ENCODE results near the gene APCDD1. TPM values are rescaled to one million over a fixed set of nuclear protein-coding genes. Genes with fewer than 3 reads are reported as not detected.

APCDD1 gene
- total and polyA plus RNA-seq, 2 experiments from 2014 or later = 0.31 to 1.0 TPM

DNA sequence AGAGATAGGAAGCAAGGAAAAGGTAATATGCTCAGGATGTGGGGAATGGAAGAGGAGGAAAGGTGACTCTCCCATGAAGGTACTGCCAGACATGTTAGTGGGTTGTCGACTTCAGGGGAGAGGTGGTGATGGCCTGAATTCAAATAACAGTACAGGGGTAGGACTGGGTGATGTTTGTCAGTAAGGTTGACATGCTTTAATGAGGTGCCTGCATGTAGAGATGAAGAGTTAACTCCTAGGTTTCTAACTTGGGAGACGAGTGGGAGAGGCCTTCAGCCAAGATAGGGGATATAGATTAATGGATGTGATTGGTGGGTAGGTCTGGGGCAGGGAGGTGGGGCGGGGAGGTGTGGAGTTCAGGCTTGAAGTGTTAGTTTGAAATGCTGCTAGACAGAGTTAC, 74.0 kb downstream of the APCDD1 start (continued):
- TF ChIP-seq, protein P1, sequence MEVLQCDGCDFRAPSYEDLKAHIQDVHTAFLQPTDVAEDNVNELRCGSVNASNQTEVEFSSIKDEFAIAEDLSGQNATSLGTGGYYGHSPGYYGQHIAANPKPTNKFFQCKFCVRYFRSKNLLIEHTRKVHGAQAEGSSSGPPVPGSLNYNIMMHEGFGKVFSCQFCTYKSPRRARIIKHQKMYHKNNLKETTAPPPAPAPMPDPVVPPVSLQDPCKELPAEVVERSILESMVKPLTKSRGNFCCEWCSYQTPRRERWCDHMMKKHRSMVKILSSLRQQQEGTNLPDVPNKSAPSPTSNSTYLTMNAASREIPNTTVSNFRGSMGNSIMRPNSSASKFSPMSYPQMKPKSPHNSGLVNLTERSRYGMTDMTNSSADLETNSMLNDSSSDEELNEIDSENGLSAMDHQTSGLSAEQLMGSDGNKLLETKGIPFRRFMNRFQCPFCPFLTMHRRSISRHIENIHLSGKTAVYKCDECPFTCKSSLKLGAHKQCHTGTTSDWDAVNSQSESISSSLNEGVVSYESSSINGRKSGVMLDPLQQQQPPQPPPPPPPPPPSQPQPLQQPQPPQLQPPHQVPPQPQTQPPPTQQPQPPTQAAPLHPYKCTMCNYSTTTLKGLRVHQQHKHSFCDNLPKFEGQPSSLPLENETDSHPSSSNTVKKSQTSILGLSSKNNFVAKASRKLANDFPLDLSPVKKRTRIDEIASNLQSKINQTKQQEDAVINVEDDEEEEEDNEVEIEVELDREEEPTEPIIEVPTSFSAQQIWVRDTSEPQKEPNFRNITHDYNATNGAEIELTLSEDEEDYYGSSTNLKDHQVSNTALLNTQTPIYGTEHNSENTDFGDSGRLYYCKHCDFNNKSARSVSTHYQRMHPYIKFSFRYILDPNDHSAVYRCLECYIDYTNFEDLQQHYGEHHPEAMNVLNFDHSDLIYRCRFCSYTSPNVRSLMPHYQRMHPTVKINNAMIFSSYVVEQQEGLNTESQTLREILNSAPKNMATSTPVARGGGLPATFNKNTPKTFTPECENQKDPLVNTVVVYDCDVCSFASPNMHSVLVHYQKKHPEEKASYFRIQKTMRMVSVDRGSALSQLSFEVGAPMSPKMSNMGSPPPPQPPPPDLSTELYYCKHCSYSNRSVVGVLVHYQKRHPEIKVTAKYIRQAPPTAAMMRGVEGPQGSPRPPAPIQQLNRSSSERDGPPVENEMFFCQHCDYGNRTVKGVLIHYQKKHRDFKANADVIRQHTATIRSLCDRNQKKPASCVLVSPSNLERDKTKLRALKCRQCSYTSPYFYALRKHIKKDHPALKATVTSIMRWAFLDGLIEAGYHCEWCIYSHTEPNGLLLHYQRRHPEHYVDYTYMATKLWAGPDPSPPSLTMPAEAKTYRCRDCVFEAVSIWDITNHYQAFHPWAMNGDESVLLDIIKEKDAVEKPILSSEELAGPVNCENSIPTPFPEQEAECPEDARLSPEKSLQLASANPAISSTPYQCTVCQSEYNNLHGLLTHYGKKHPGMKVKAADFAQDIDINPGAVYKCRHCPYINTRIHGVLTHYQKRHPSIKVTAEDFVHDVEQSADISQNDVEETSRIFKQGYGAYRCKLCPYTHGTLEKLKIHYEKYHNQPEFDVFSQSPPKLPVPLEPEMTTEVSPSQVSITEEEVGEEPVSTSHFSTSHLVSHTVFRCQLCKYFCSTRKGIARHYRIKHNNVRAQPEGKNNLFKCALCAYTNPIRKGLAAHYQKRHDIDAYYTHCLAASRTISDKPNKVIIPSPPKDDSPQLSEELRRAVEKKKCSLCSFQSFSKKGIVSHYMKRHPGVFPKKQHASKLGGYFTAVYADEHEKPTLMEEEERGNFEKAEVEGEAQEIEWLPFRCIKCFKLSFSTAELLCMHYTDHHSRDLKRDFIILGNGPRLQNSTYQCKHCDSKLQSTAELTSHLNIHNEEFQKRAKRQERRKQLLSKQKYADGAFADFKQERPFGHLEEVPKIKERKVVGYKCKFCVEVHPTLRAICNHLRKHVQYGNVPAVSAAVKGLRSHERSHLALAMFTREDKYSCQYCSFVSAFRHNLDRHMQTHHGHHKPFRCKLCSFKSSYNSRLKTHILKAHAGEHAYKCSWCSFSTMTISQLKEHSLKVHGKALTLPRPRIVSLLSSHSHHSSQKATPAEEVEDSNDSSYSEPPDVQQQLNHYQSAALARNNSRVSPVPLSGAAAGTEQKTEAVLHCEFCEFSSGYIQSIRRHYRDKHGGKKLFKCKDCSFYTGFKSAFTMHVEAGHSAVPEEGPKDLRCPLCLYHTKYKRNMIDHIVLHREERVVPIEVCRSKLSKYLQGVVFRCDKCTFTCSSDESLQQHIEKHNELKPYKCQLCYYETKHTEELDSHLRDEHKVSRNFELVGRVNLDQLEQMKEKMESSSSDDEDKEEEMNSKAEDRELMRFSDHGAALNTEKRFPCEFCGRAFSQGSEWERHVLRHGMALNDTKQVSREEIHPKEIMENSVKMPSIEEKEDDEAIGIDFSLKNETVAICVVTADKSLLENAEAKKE (CRISPR knock-in tag; IDR thresholded peaks at IDR 0.05) = no peak
- TF ChIP-seq, protein P2, sequence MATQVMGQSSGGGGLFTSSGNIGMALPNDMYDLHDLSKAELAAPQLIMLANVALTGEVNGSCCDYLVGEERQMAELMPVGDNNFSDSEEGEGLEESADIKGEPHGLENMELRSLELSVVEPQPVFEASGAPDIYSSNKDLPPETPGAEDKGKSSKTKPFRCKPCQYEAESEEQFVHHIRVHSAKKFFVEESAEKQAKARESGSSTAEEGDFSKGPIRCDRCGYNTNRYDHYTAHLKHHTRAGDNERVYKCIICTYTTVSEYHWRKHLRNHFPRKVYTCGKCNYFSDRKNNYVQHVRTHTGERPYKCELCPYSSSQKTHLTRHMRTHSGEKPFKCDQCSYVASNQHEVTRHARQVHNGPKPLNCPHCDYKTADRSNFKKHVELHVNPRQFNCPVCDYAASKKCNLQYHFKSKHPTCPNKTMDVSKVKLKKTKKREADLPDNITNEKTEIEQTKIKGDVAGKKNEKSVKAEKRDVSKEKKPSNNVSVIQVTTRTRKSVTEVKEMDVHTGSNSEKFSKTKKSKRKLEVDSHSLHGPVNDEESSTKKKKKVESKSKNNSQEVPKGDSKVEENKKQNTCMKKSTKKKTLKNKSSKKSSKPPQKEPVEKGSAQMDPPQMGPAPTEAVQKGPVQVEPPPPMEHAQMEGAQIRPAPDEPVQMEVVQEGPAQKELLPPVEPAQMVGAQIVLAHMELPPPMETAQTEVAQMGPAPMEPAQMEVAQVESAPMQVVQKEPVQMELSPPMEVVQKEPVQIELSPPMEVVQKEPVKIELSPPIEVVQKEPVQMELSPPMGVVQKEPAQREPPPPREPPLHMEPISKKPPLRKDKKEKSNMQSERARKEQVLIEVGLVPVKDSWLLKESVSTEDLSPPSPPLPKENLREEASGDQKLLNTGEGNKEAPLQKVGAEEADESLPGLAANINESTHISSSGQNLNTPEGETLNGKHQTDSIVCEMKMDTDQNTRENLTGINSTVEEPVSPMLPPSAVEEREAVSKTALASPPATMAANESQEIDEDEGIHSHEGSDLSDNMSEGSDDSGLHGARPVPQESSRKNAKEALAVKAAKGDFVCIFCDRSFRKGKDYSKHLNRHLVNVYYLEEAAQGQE (IDR thresholded peaks at IDR 0.05; ENCODE audit: unreplicated experiment) = no peak
- TF ChIP-seq EZH2phosphoT487 (IDR thresholded peaks at IDR 0.05; ENCODE audit: unreplicated experiment) = no peak
- no peak for TF ChIP-seq POLR2AphosphoS5 (IDR thresholded peaks at IDR 0.05; ENCODE audit: low read depth)
- no peak for TF ChIP-seq EZH2 (IDR thresholded peaks at IDR 0.05; ENCODE audit: low read depth, unreplicated experiment)
- TF ChIP-seq NANOG (IDR thresholded peaks at IDR 0.05; ENCODE audit: borderline replicate concordance) = no peak

Measured in GM23338 (cell line).